MCF 10A (cell line): Measurements from ENCODE around the gene CD151. TPM values are rescaled to one million over a fixed set of nuclear protein-coding genes. Genes with fewer than 3 reads are reported as not detected.
A peak's percentile ranks its signal among the peaks of the same experiment; 100 is the strongest.

Experiments
- BruUV-seq: library from RNA; stranded (reverse); fragments of 400-500 nt; replicated peaks from 2 replicates; lab custom pipeline; 2021; lab: Mats Ljungman, UMichigan
- CTCF ChIA-PET: fragments of 300-600 bp; sonication (Branson Sonifier 250); formaldehyde crosslinking; extraction: SDS; loops from one replicate; lab custom pipeline; 2021; ENCODE audit warnings: antibody characterized with exemption, inconsistent platforms; lab: Yijun Ruan, JAX
- POLR2A ChIA-PET: fragments of 300-600, 350-650 bp; sonication (Branson Sonifier 250); formaldehyde crosslinking; extraction: SDS; loops from one replicate; lab custom pipeline; 2020; ENCODE audit warnings: antibody characterized with exemption, inconsistent platforms; lab: Yijun Ruan, JAX
- DNase-seq: peaks from one replicate; pipeline ENCODE4 v3.0.0-alpha.2; 2018; ENCODE audit not compliant: unreplicated experiment
- H3K27ac Mint-ChIP-seq: one replicate; pipeline ENCODE4 v1.8.0; 2022; ENCODE audit warnings: mild to moderate bottlenecking, low read depth, mixed read lengths; ENCODE audit not compliant: unreplicated experiment
- H3K27me3 Mint-ChIP-seq: one replicate; pipeline ENCODE4 v1.8.0; 2022; ENCODE audit warnings: mixed read lengths; ENCODE audit not compliant: insufficient read depth, unreplicated experiment
- H3K36me3 Mint-ChIP-seq: one replicate; pipeline ENCODE4 v1.8.0; 2022; ENCODE audit warnings: mild to moderate bottlenecking, moderate library complexity, mixed read lengths; ENCODE audit not compliant: insufficient read depth, unreplicated experiment
- H3K4me1 Mint-ChIP-seq: one replicate; pipeline ENCODE4 v1.8.0; 2022; ENCODE audit warnings: mixed read lengths; ENCODE audit not compliant: insufficient read depth, unreplicated experiment
- H3K4me3 Mint-ChIP-seq: one replicate; pipeline ENCODE4 v1.8.0; 2022; ENCODE audit warnings: mild to moderate bottlenecking, moderate library complexity, mixed read lengths; ENCODE audit not compliant: unreplicated experiment
- H3K9me3 Mint-ChIP-seq: one replicate; pipeline ENCODE4 v1.8.0; 2022; ENCODE audit warnings: mixed read lengths; ENCODE audit not compliant: unreplicated experiment
- CTCF ChIP-seq: fragments of 200-600 bp; IDR thresholded peaks from one replicate; pipeline ENCODE4 v1.8.0; 2022; ENCODE audit warnings: antibody characterized with exemption, mild to moderate bottlenecking; ENCODE audit not compliant: unreplicated experiment
- intact Hi-C: fragments of 100-400 bp; cut with micrococcal nuclease; formaldehyde crosslinking; loops from 2 replicates; pipeline ENCODE4 v1.14.1; 2022
- total RNA-seq: library from RNA; stranded (reverse); gene quantifications from 2 replicates; pipeline ENCODE4 v1.2.3, GENCODE V29; 2022

The CD151 gene
- total RNA-seq, 1 experiment from 2014 or later = 412 TPM

GRCh38 chr11:819129-819931 is 13.4 kb upstream of the CD151 start:
- peak; percentile 89 for DNase-seq
- H3K27ac Mint-ChIP-seq = peak overlapping the region; percentile 40
- no peaks in the 10 kb centered on the region for H3K27me3 Mint-ChIP-seq
- no peak for TF ChIP-seq CTCF
- intact Hi-C loops = loop anchor here (1.0 kb wide), 1 partner anchor 15 kb away; no protein-coding TSS in a partner anchor
- ChIA-PET CTCF (interaction anchor here (0.6 kb wide), 2 partner anchors 21 to 81 kb away, joined by 3 read pairs; no protein-coding TSS in a partner anchor), POLR2A (interaction anchor here (0.7 to 9.6 kb wide), 20 partner anchors 8 to 403 kb away, joined by 3 to 274 read pairs (median 10); partner anchors contain the start of genes CD151, CHID1, DEAF1 and GATD1)
- no TSS peak for BruUV-seq
- H3K4me1 Mint-ChIP-seq = peaks cover 11% of the 10 kb centered on the region
- H3K36me3 Mint-ChIP-seq = peaks cover 30% of the 10 kb centered on the region
- H3K4me3 Mint-ChIP-seq = peak overlapping the region; percentile 72
- H3K9me3 Mint-ChIP-seq = no peaks in the 10 kb centered on the region

DNA sequence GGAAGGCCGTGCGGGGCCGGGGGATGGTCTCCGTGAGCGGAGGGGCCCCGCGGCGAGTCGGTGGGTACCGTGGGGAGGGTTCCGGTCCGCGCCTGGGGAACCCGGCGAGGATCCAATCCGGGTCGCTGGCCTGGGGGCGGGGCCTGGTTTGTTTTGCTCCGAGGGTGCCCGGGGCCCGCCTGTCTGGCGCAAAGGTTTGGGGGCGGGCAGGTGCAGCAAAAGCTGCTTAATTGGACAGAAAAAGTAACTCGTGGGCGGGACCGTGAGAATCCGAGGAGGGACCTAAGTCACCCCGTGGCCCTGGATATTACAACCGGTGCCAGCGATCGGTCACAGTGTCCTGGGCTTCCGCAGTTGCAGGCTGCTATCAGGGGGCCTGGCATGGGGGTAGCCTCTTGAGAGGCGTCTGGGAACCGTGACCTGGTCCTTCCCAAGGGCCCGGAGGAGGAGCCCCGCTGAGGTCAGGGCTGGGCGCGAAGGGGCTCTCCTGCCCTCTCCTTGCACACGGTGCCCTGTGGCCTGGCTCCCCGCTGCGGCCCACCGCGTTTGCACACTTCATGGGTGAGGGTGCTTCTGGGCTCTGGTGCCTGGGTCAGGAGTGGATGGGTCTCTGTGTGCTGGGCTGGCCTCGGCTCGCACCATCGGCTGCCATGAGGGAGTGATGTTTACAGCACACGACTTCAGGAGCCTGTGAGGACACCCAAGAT is 12.7 kb upstream of the CD151 start:
- no peak for TF ChIP-seq CTCF
- H3K9me3 Mint-ChIP-seq = no peaks in the 10 kb centered on the region
- peaks cover 11% of the 10 kb centered on the region for H3K4me1 Mint-ChIP-seq
- CTCF ChIA-PET = interaction anchor here (1.6 kb wide), 1 partner anchor 14 kb away, joined by 6 read pairs; no protein-coding TSS in a partner anchor
- peak overlapping the region; percentile 40 for H3K27ac Mint-ChIP-seq
- peak overlapping the region; percentile 72 for H3K4me3 Mint-ChIP-seq
- TSS peak; percentile 36 for BruUV-seq
- intact Hi-C loops = loop anchor here (1.0 kb wide), 1 partner anchor 14 kb away; no protein-coding TSS in a partner anchor
- no peaks in the 10 kb centered on the region for H3K27me3 Mint-ChIP-seq
- DNase-seq = peak; percentile 91
- H3K36me3 Mint-ChIP-seq = peaks cover 34% of the 10 kb centered on the region
- POLR2A ChIA-PET = interaction anchor here (0.7 to 9.6 kb wide), 18 partner anchors 9 to 403 kb away, joined by 3 to 274 read pairs (median 13); partner anchors contain the start of genes CD151, CHID1, DEAF1 and GATD1

DNA sequence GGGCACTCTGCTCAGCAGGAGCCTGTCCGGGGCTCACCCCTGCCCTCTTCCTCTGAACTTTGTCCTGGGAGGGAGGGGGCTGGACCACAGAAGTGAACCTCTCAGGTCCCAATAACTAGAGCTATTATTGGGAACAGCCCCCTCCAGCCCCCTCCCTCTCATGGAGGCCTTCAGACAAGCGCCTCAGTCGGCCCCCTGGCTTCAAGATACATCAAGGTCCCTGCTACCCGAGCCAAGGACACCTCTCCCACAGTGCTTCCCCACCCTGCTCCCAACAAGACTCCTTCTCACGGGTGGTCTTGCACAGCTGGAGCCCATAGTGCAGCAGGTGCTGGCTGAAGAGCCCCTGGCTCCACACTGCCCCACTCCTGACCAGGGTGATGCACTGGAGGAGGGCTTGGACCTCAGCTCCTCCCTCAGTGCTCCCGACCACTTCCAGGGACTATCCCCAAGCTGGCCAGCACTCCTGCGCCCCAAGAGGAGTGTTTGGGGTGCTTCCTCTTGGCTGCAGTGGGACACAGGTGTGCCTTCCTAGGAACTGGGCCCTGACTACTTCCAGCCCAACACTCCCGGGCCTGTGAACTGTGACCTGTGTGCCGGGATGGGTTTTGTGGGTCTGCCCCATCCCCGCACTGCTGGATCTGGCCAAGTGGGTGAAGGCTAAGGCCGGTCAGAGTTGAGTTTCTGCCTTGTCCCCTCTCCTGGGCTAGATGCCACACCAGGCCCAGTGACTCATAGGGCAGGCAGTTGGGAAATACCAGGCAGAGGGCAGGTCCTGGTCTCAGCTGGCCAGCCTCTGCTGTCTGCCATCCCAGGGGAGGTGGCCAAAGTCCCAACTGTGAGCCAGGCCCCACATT is 11.9 kb upstream of the CD151 start:
- Mint-ChIP-seq H3K27ac (peak overlapping the region; percentile 40), H3K36me3 (peaks cover 42% of the 10 kb centered on the region), H3K4me1 (peaks cover 11% of the 10 kb centered on the region), H3K9me3 (no peaks in the 10 kb centered on the region), H3K4me3 (peak overlapping the region; percentile 72), H3K27me3 (no peaks in the 10 kb centered on the region)
- intact Hi-C loops = no loop called here
- CTCF ChIA-PET = interaction anchor here (0.8 to 1.6 kb wide), 2 partner anchors 13 to 531 kb away, joined by 3 to 6 read pairs; no protein-coding TSS in a partner anchor
- no TSS peak for BruUV-seq
- no peak for TF ChIP-seq CTCF
- peak; percentile 91 for DNase-seq
- POLR2A ChIA-PET = interaction anchor here (0.6 to 9.6 kb wide), 10 partner anchors 10 to 125 kb away, joined by 3 to 274 read pairs (median 26); partner anchors contain the start of genes CD151, DEAF1, GATD1 and PIDD1
